ENCODE measurements around the gene TTC39C. TPM values are rescaled to one million over a fixed set of nuclear protein-coding genes. Genes with fewer than 3 reads are reported as not detected.

The TTC39C gene
- total and polyA plus RNA-seq, 10 donors, result 15.4 to 52.3 (median 29.3) TPM

DNA sequence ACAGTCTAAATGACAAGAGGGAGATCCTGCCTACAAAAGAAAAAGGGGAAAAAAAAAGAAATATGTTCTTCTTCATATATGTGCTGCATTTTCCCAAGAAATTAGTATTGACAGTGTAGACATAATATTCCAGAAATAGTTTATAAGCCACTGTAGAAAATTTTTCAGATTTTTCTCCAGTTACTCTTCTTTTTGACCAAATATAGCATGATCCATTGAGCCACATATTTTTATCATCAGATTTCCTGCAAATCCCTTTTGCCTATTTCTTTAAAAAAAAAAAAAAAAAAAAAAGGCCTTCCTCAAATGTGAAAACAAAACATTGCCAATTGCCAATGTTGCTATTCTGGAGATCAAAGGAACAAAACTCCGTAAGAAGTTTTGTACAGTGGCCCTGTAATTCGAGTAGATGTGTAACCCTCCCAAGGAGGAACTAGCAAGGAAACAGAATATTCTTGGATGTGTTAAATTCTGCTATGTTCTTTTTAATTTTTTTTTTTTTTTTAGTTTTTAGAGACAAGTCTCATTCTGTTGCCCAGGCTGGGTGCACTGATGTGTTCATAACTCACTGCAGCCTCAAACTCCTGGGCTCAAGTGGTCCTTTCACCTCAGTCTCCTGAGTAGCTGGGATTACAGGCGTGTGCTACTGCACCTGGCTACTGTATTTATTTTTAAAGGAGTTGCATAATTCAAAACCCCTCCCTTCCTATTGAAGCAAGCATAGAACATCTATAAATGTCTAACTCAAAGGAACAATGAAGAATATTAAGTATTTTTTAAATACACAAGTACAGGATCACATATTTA, 111.8 kb downstream of the TTC39C start:
- WGBS, 5 donors, result 77 to 87% (median 82%) methylated on average over 3 of the region's 3 CpGs
- H3K4me3 ChIP-seq, result no peak overlapping the region
- H3K27ac ChIP-seq, result no peak overlapping the region
- no peaks in the 10 kb centered on the region for H3K27me3 ChIP-seq (replicated peaks in 1 of 7)
- H3K9me3 ChIP-seq, result no peaks in the 10 kb centered on the region
- TF ChIP-seq POLR2A (IDR thresholded peaks at IDR 0.05), result no peak
- no peak for TF ChIP-seq POLR2AphosphoS5 (IDR thresholded peaks at IDR 0.05)
- TF ChIP-seq, protein P1, sequence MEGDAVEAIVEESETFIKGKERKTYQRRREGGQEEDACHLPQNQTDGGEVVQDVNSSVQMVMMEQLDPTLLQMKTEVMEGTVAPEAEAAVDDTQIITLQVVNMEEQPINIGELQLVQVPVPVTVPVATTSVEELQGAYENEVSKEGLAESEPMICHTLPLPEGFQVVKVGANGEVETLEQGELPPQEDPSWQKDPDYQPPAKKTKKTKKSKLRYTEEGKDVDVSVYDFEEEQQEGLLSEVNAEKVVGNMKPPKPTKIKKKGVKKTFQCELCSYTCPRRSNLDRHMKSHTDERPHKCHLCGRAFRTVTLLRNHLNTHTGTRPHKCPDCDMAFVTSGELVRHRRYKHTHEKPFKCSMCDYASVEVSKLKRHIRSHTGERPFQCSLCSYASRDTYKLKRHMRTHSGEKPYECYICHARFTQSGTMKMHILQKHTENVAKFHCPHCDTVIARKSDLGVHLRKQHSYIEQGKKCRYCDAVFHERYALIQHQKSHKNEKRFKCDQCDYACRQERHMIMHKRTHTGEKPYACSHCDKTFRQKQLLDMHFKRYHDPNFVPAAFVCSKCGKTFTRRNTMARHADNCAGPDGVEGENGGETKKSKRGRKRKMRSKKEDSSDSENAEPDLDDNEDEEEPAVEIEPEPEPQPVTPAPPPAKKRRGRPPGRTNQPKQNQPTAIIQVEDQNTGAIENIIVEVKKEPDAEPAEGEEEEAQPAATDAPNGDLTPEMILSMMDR (IDR thresholded peaks at IDR 0.05 in 8 of 11, conservative IDR thresholded peaks at IDR 0.05 in 3 of 11), result no peak
- DNase-seq, result no peak
- H3K4me1 ChIP-seq, result no peaks in the 10 kb centered on the region
- intact Hi-C loops (cut with DNase I; ENCODE audit: low total_unique reads), result no loop called here
- H3K36me3 ChIP-seq, result peaks cover 0 to 100% (median 48%) of the 10 kb centered on the region in 6 donors

DNA sequence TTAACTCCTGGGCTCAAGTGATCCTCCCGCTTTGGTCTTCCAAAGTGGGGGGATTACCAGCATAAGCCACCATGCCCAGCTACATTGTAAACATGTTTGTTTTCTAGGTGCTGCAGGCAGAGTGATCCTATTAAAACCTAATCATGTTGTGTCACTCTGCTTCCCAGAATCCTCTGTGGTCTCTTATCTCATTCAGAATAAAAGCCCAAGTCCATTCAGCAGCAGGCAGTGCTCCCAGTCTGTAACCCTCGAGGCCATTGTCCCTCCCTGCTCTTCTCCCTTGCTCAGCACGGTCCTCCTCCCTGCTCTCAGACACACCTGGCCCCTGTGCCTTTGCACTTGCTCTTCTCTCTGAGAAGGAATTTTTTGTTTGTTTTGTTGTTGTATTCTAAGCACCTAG, 113.2 kb downstream of the TTC39C start:
- intact Hi-C loops (cut with DNase I; ENCODE audit: low total_unique reads), result no loop called here
- Histone ChIP-seq H3K27me3 (replicated peaks in 1 of 7) (no peaks in the 10 kb centered on the region), H3K27ac (no peak overlapping the region), H3K4me3 (no peak overlapping the region), H3K4me1 (no peaks in the 10 kb centered on the region), H3K9me3 (no peaks in the 10 kb centered on the region), H3K36me3 (peaks cover 0 to 100% (median 49%) of the 10 kb centered on the region in 6 donors)
- WGBS, 5 donors, result 91 to 100% (median 95%) methylated on average over 3 of the region's 3 CpGs
- DNase-seq, result no peak
- TF ChIP-seq, protein P1 (IDR thresholded peaks at IDR 0.05 in 8 of 11, conservative IDR thresholded peaks at IDR 0.05 in 3 of 11), result no peak
- TF ChIP-seq POLR2A (IDR thresholded peaks at IDR 0.05), result no peak
- TF ChIP-seq POLR2AphosphoS5 (IDR thresholded peaks at IDR 0.05), result no peak

DNA sequence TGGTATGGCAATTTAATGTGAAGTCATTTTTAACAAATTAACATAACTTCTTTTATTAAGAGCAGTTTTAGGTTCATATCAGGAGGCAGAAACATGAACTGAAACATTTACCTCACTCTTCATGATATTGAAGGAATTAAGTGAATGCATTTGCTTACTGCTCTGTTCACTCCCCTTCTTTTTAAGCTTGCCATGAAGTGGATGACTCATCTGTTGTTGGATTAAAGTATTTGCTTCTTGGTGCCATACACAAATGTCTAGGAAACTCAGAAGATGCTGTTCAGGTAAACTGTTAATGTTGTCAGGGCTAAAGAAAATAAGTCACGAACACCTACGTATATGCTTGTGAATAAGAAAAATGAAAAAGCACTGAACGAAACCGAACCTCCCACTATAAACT, 114.1 kb downstream of the TTC39C start:
- no peak for DNase-seq
- no peaks in the 10 kb centered on the region for H3K4me1 ChIP-seq
- peaks cover 0 to 99% (median 54%) of the 10 kb centered on the region in 6 donors for H3K36me3 ChIP-seq
- H3K27me3 ChIP-seq (replicated peaks in 1 of 7), result no peaks in the 10 kb centered on the region
- intact Hi-C loops (cut with DNase I; ENCODE audit: low total_unique reads), result no loop called here
- TF ChIP-seq, protein P1 (IDR thresholded peaks at IDR 0.05 in 8 of 11, conservative IDR thresholded peaks at IDR 0.05 in 3 of 11), result no peak
- TF ChIP-seq POLR2A (IDR thresholded peaks at IDR 0.05) (no peak), POLR2AphosphoS5 (IDR thresholded peaks at IDR 0.05) (no peak)
- no peak overlapping the region for H3K27ac ChIP-seq
- H3K9me3 ChIP-seq, result no peaks in the 10 kb centered on the region
- 85 to 99% (median 98%) methylated on average over 4 of the region's 4 CpGs for WGBS, 5 donors
- H3K4me3 ChIP-seq, result no peak overlapping the region

DNA sequence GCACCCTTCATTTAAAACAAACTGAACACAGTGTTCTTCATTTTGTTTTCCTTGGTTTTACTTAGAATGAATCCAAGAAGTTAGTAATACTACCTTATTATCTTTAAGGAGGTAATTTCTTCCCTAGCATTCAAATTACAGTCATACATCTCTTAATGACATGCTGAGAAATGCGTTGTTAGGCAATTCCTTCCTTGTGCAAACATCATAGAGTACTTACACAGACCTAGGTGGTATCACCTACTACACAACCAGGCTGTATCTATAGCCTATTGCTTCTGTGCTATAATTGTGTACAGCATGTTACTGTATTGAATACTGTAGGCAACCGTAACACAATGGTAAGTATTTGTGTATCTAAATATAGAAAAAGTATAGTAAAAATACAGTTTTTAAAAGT, 115.9 kb downstream of the TTC39C start:
- Histone ChIP-seq H3K36me3 (peaks cover 0 to 89% (median 46%) of the 10 kb centered on the region in 6 donors), H3K27ac (no peak overlapping the region), H3K27me3 (replicated peaks in 1 of 7) (no peaks in the 10 kb centered on the region), H3K4me1 (no peaks in the 10 kb centered on the region), H3K9me3 (no peaks in the 10 kb centered on the region), H3K4me3 (no peak overlapping the region)
- 67 to 93% (median 91%) methylated on average over 2 of the region's 2 CpGs for WGBS, 5 donors
- no peak for DNase-seq
- intact Hi-C loops (cut with DNase I; ENCODE audit: low total_unique reads), result no loop called here
- no peak for TF ChIP-seq POLR2A (IDR thresholded peaks at IDR 0.05)
- TF ChIP-seq POLR2AphosphoS5 (IDR thresholded peaks at IDR 0.05), result no peak
- TF ChIP-seq, protein P1 (IDR thresholded peaks at IDR 0.05 in 8 of 11, conservative IDR thresholded peaks at IDR 0.05 in 3 of 11), result no peak
